Stimulated activated CD8-positive, alpha-beta memory T cell treated with anti-CD3 and anti-CD28 coated beads, Interleukin-2, amount 100 ng/mL, for 1 hour (primary cell): ENCODE data around the gene PTPRN2.

ENCODE experiments used
- DNase-seq, 2 donors: peaks; one replicate each; pipeline ENCODE4 v3.0.0-alpha.2; 2020; ENCODE audit warnings: low read depth in 2 of 2

Gene PTPRN2

GRCh38 chr7:157634401-157635147, 953.0 kb downstream of the PTPRN2 start:
- no peak for DNase-seq

GRCh38 chr7:157633465-157634185, 954.0 kb downstream of the PTPRN2 start:
- DNase-seq: no peak

GRCh38 chr7:157630301-157630853, 957.2 kb downstream of the PTPRN2 start:
- no peak for DNase-seq

- DNase-seq: no peak
These were observed 959.2 kb downstream of the PTPRN2 start for GRCh38 chr7:157628456-157628855.

- DNase-seq: no peak
These were observed 960.0 kb downstream of the PTPRN2 start for GRCh38 chr7:157627646-157628045.

- DNase-seq: no peak
These were observed 960.6 kb downstream of the PTPRN2 start for GRCh38 chr7:157627033-157627432.

- no peak for DNase-seq
These were observed 961.5 kb downstream of the PTPRN2 start for GRCh38 chr7:157625973-157626742.

- no peak for DNase-seq
These were observed 964.1 kb downstream of the PTPRN2 start for GRCh38 chr7:157623556-157623955.

- no peak for DNase-seq
These were observed 965.0 kb downstream of the PTPRN2 start for GRCh38 chr7:157622408-157623205.

- no peak for DNase-seq
These were observed 965.6 kb downstream of the PTPRN2 start for GRCh38 chr7:157622000-157622399.

GRCh38 chr7:157621131-157621681, 966.4 kb downstream of the PTPRN2 start:
- no peak for DNase-seq

- DNase-seq: no peak
These were observed 967.0 kb downstream of the PTPRN2 start for GRCh38 chr7:157620616-157621015.

GRCh38 chr7:157619753-157620525, 967.7 kb downstream of the PTPRN2 start:
- no peak for DNase-seq

GRCh38 chr7:157618823-157619606, 968.6 kb downstream of the PTPRN2 start:
- DNase-seq: no peak

- DNase-seq: no peak
These were observed 969.4 kb downstream of the PTPRN2 start for GRCh38 chr7:157618091-157618726.

- no peak for DNase-seq
These were observed 970.2 kb downstream of the PTPRN2 start for GRCh38 chr7:157617401-157617800.

- no peak for DNase-seq
These were observed 970.7 kb downstream of the PTPRN2 start for GRCh38 chr7:157616931-157617330.

- DNase-seq: no peak
These were observed 971.2 kb downstream of the PTPRN2 start for GRCh38 chr7:157616426-157616825.

GRCh38 chr7:157615852-157616251, 971.8 kb downstream of the PTPRN2 start:
- DNase-seq: no peak
